ENCODE data around the gene WDPCP. TPM values are rescaled to one million over a fixed set of nuclear protein-coding genes. Genes with fewer than 3 reads are reported as not detected.

WDPCP gene
- total and polyA plus RNA-seq, 10 of the 15 experiments (the other 5 are each of a cell fraction or from before 2014, with no cell fraction given), result 2.1 to 7.9 (median 4.6) TPM

GRCh38 chr2:63444565-63445288 lies 143.6 kb downstream of the WDPCP start (continued):
- TF ChIP-seq NKRF (conservative IDR thresholded peaks at IDR 0.05) (no peak), SMAD5 (IDR thresholded peaks at IDR 0.05; ENCODE audit: low read depth) (no peak), MAX (IDR thresholded peaks at IDR 0.05; ENCODE audit: low read depth, low read length) (no peak), CUX1 (IDR thresholded peaks at IDR 0.05; ENCODE audit: insufficient replicate concordance, low read depth, low read length) (no peak)
